ENCODE results near the gene ADGRL3. TPM values are rescaled to one million over a fixed set of nuclear protein-coding genes. Genes with fewer than 3 reads are reported as not detected.

ADGRL3 gene
- polyA plus RNA-seq, 3 donors from 2014 or later, result not detected

GRCh38 chr4:61783050-61783449 is 582.9 kb downstream of the ADGRL3 start:
- H3K36me3 Mint-ChIP-seq, result peaks cover 0 to 5% (median 4%) of the 10 kb centered on the region in 3 donors
- no peaks in the 10 kb centered on the region for H3K4me1 Mint-ChIP-seq
- H3K27me3 Mint-ChIP-seq (ENCODE audit: low read depth in 3 of 3), result peaks cover 0 to 2% (median 0%) of the 10 kb centered on the region in 3 donors
- no peak overlapping the region for H3K4me3 Mint-ChIP-seq
- no peak overlapping the region for H3K27ac Mint-ChIP-seq
- DNase-seq, result no peak
- peaks cover 13 to 24% (median 17%) of the 10 kb centered on the region in 6 donors for H3K9me3 Mint-ChIP-seq

- Mint-ChIP-seq H3K27me3 (ENCODE audit: low read depth in 3 of 3) (peaks cover 0 to 2% (median 0%) of the 10 kb centered on the region in 3 donors), H3K27ac (no peak overlapping the region)
Measured at GRCh38 chr4:61785761-61786160, 585.6 kb downstream of the ADGRL3 start.

GRCh38 chr4:61786211-61786610 is 586.1 kb downstream of the ADGRL3 start:
- Mint-ChIP-seq H3K27me3 (ENCODE audit: low read depth in 3 of 3) (peaks cover 0 to 2% (median 0%) of the 10 kb centered on the region in 3 donors), H3K36me3 (no peaks in the 10 kb centered on the region), H3K27ac (no peak overlapping the region), H3K4me3 (no peak overlapping the region), H3K9me3 (peaks cover 12 to 18% (median 17%) of the 10 kb centered on the region in 6 donors), H3K4me1 (no peaks in the 10 kb centered on the region)
- no peak for DNase-seq

More at GRCh38 chr4:61785761-61786160, 585.6 kb downstream of the ADGRL3 start:
- H3K36me3 Mint-ChIP-seq, result no peaks in the 10 kb centered on the region
- H3K4me3 Mint-ChIP-seq, result no peak overlapping the region
- no peaks in the 10 kb centered on the region for H3K4me1 Mint-ChIP-seq
- DNase-seq, result no peak
- H3K9me3 Mint-ChIP-seq, result peaks cover 12 to 16% (median 15%) of the 10 kb centered on the region in 6 donors

- Mint-ChIP-seq H3K9me3 (peaks cover 0 to 43% (median 19%) of the 10 kb centered on the region in 6 donors), H3K27ac (no peak overlapping the region), H3K4me3 (no peak overlapping the region), H3K4me1 (no peaks in the 10 kb centered on the region), H3K36me3 (no peaks in the 10 kb centered on the region), H3K27me3 (ENCODE audit: low read depth in 3 of 3) (peaks cover 0 to 1% (median 0%) of the 10 kb centered on the region in 3 donors)
- no peak for DNase-seq
Measured at GRCh38 chr4:61795998-61796397, 595.9 kb downstream of the ADGRL3 start.

- Mint-ChIP-seq H3K4me3 (no peak overlapping the region), H3K36me3 (peaks cover 0 to 3% (median 0%) of the 10 kb centered on the region in 3 donors)
Measured at GRCh38 chr4:61799794-61800193, 599.7 kb downstream of the ADGRL3 start.

GRCh38 chr4:61805227-61805626 is 605.1 kb downstream of the ADGRL3 start:
- Mint-ChIP-seq H3K4me1 (no peaks in the 10 kb centered on the region), H3K4me3 (no peak overlapping the region), H3K27ac (no peak overlapping the region), H3K36me3 (peaks cover 0 to 3% (median 0%) of the 10 kb centered on the region in 3 donors), H3K9me3 (peaks cover 0 to 43% (median 20%) of the 10 kb centered on the region in 6 donors), H3K27me3 (ENCODE audit: low read depth in 3 of 3) (no peaks in the 10 kb centered on the region)
- no peak for DNase-seq

More at GRCh38 chr4:61799794-61800193, 599.7 kb downstream of the ADGRL3 start:
- Mint-ChIP-seq H3K9me3 (peaks cover 0 to 48% (median 13%) of the 10 kb centered on the region in 6 donors), H3K4me1 (no peaks in the 10 kb centered on the region), H3K27me3 (ENCODE audit: low read depth in 3 of 3) (peaks cover 0 to 1% (median 0%) of the 10 kb centered on the region in 3 donors), H3K27ac (no peak overlapping the region)
- DNase-seq, result no peak

GRCh38 chr4:61805979-61806378 is 605.9 kb downstream of the ADGRL3 start:
- H3K9me3 Mint-ChIP-seq, result peaks cover 0 to 49% (median 21%) of the 10 kb centered on the region in 6 donors
- no peak overlapping the region for H3K27ac Mint-ChIP-seq

GRCh38 chr4:61812171-61812570 is 612.0 kb downstream of the ADGRL3 start:
- no peaks in the 10 kb centered on the region for H3K36me3 Mint-ChIP-seq
- H3K4me1 Mint-ChIP-seq, result no peaks in the 10 kb centered on the region
- H3K27me3 Mint-ChIP-seq (ENCODE audit: low read depth in 3 of 3), result peaks cover 0 to 2% (median 0%) of the 10 kb centered on the region in 3 donors
- peaks cover 0 to 45% (median 18%) of the 10 kb centered on the region in 6 donors for H3K9me3 Mint-ChIP-seq
- H3K4me3 Mint-ChIP-seq, result no peak overlapping the region
- H3K27ac Mint-ChIP-seq, result no peak overlapping the region
- no peak for DNase-seq

More at GRCh38 chr4:61805979-61806378, 605.9 kb downstream of the ADGRL3 start:
- no peaks in the 10 kb centered on the region for H3K27me3 Mint-ChIP-seq (ENCODE audit: low read depth in 3 of 3)
- no peak overlapping the region for H3K4me3 Mint-ChIP-seq
- H3K36me3 Mint-ChIP-seq, result peaks cover 0 to 3% (median 0%) of the 10 kb centered on the region in 3 donors
- no peaks in the 10 kb centered on the region for H3K4me1 Mint-ChIP-seq
- DNase-seq, result no peak

GRCh38 chr4:61817071-61817470 is 616.9 kb downstream of the ADGRL3 start:
- Mint-ChIP-seq H3K9me3 (peaks cover 5 to 35% (median 20%) of the 10 kb centered on the region in 6 donors), H3K36me3 (no peaks in the 10 kb centered on the region), H3K27ac (no peak overlapping the region)

GRCh38 chr4:61820136-61820535 is 620.0 kb downstream of the ADGRL3 start:
- no peak for DNase-seq
- Mint-ChIP-seq H3K9me3 (peaks cover 11 to 30% (median 20%) of the 10 kb centered on the region in 6 donors), H3K36me3 (no peaks in the 10 kb centered on the region), H3K27me3 (ENCODE audit: low read depth in 3 of 3) (peaks cover 0 to 2% (median 0%) of the 10 kb centered on the region in 3 donors), H3K4me3 (no peak overlapping the region), H3K4me1 (no peaks in the 10 kb centered on the region), H3K27ac (no peak overlapping the region)

More at GRCh38 chr4:61817071-61817470, 616.9 kb downstream of the ADGRL3 start:
- Mint-ChIP-seq H3K4me3 (no peak overlapping the region), H3K27me3 (ENCODE audit: low read depth in 3 of 3) (peaks cover 0 to 2% (median 0%) of the 10 kb centered on the region in 3 donors), H3K4me1 (no peaks in the 10 kb centered on the region)
- DNase-seq, result no peak

- H3K27me3 Mint-ChIP-seq (ENCODE audit: low read depth in 3 of 3), result peaks cover 0 to 2% (median 0%) of the 10 kb centered on the region in 3 donors
- H3K4me3 Mint-ChIP-seq, result no peak overlapping the region
- H3K4me1 Mint-ChIP-seq, result no peaks in the 10 kb centered on the region
- peaks cover 7 to 23% (median 11%) of the 10 kb centered on the region in 6 donors for H3K9me3 Mint-ChIP-seq
- no peaks in the 10 kb centered on the region for H3K36me3 Mint-ChIP-seq
- no peak for DNase-seq
- H3K27ac Mint-ChIP-seq, result no peak overlapping the region
Measured at GRCh38 chr4:61824454-61824853, 624.3 kb downstream of the ADGRL3 start.

GRCh38 chr4:61827907-61828391 is 627.8 kb downstream of the ADGRL3 start:
- no peak overlapping the region for H3K27ac Mint-ChIP-seq
- no peaks in the 10 kb centered on the region for H3K36me3 Mint-ChIP-seq
- H3K27me3 Mint-ChIP-seq (ENCODE audit: low read depth in 3 of 3), result peaks cover 0 to 2% (median 0%) of the 10 kb centered on the region in 3 donors
- no peak overlapping the region for H3K4me3 Mint-ChIP-seq
- H3K9me3 Mint-ChIP-seq, result peaks cover 8 to 42% (median 16%) of the 10 kb centered on the region in 6 donors
- DNase-seq, result no peak
- H3K4me1 Mint-ChIP-seq, result no peaks in the 10 kb centered on the region

- DNase-seq, result no peak
- Mint-ChIP-seq H3K27ac (no peak overlapping the region), H3K27me3 (ENCODE audit: low read depth in 3 of 3) (peaks cover 0 to 2% (median 0%) of the 10 kb centered on the region in 3 donors), H3K9me3 (peaks cover 7 to 49% (median 17%) of the 10 kb centered on the region in 6 donors), H3K36me3 (no peaks in the 10 kb centered on the region), H3K4me1 (no peaks in the 10 kb centered on the region), H3K4me3 (no peak overlapping the region)
Measured at GRCh38 chr4:61828960-61829359, 628.8 kb downstream of the ADGRL3 start.

- Mint-ChIP-seq H3K9me3 (peaks cover 7 to 49% (median 19%) of the 10 kb centered on the region in 6 donors), H3K27ac (no peak overlapping the region), H3K27me3 (ENCODE audit: low read depth in 3 of 3) (peaks cover 0 to 2% (median 0%) of the 10 kb centered on the region in 3 donors), H3K4me3 (no peak overlapping the region), H3K4me1 (no peaks in the 10 kb centered on the region), H3K36me3 (no peaks in the 10 kb centered on the region)
- DNase-seq, result no peak
Measured at GRCh38 chr4:61831987-61832386, 631.9 kb downstream of the ADGRL3 start.

Measured in immature natural killer cell (primary cell).